ENCODE data around the gene PLCG2. TPM values are rescaled to one million over a fixed set of nuclear protein-coding genes. Genes with fewer than 3 reads are reported as not detected.

PLCG2 gene
- total RNA-seq, 1 donor from 2014 or later: 14.2 TPM

DNA sequence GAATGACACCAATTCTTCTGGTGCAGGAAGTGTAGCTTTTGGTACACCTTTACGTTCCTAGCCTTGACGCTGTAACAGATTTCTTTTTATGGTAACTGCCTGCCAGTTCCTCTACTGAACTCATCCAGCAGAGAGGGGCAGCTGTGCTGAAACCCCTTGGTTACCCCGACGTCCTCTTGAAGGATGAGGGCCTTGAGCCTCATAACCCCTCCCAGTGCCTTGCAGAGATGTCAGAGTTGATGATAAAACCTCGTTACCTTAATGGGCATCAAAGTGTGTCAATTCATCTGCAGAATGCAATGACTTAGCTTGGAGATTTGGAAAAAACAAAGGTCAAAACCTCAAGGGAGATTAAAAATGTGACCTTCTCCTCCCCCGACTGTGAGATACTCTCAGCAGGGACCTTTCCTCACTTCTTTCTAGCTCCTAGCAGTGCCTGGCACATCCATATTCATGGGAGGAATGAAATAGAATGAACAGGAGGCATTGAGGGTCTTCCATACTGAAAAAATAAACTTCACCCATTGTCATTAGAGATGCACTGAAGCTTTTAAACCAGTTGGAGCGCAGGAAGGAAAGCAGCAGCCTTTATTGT, 163.0 kb downstream of the PLCG2 start:
- H3K9me3 ChIP-seq: no peaks in the 10 kb centered on the region
- intact Hi-C loops (cut with DNase I): no loop called here
- peak in 1 of 2 donors; percentile 12 for DNase-seq (ENCODE audit: extremely low spot score in 2 of 2)

DNA sequence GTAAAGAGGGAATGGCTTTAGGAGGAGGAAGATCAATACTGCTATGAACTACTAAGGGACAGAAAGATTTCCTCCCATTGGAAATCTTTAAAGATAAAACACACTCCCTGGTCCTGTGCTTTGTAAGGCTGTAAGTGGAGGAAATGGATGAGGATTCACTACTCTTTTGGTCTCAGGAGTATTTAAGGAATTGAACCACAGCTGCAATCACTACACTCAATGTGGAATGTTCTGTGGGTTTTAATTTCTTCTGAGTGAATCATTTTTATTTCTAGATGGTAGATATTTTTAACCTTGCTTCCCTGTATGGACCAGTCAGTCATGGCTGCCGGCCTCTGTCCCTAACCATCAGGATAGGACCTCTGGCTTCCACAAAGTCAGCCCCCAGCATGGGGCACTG, 166.6 kb downstream of the PLCG2 start:
- intact Hi-C loops (cut with DNase I): no loop called here
- H3K36me3 ChIP-seq: no peaks in the 10 kb centered on the region
- H3K9me3 ChIP-seq: no peaks in the 10 kb centered on the region
- no peak overlapping the region for H3K27ac ChIP-seq
- no peaks in the 10 kb centered on the region for H3K4me1 ChIP-seq
- DNase-seq (ENCODE audit: extremely low spot score in 2 of 2): no peak
- no peak overlapping the region for H3K4me3 ChIP-seq
- no peak for TF ChIP-seq POLR2AphosphoS5 (IDR thresholded peaks at IDR 0.05; ENCODE audit: insufficient read depth in 1 of 2, low read depth in 1 of 2)
- no peak for TF ChIP-seq POLR2A (IDR thresholded peaks at IDR 0.05)
- no peak for TF ChIP-seq CTCF (IDR thresholded peaks at IDR 0.05)
- no peaks in the 10 kb centered on the region for H3K27me3 ChIP-seq

More for the DNA sequence above, 163.0 kb downstream of the PLCG2 start:
- Histone ChIP-seq H3K4me1 (no peaks in the 10 kb centered on the region), H3K27ac (no peak overlapping the region), H3K36me3 (no peaks in the 10 kb centered on the region), H3K4me3 (no peak overlapping the region), H3K27me3 (no peaks in the 10 kb centered on the region)
- TF ChIP-seq POLR2A (IDR thresholded peaks at IDR 0.05) (no peak), POLR2AphosphoS5 (IDR thresholded peaks at IDR 0.05; ENCODE audit: insufficient read depth in 1 of 2, low read depth in 1 of 2) (no peak), CTCF (IDR thresholded peaks at IDR 0.05) (no peak)

DNA sequence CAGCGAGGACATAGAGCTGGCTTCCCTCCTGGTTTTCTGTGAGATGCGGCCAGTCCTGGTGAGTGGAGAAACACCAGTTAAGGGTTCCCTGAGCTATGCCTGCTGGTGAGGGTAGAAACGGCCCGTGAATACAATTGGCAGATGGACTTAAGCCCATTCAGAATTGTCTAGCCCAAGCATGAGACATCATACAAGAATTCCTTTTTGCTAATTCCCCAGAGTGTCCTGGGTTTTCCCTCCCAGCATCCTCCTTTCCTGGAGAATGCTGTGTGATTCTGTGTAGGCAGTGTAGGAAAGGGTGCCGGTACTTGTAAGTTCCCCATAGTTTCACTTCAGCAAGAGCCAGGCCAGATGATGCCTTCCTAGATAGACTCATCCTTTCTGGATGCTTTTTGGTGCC, 167.1 kb downstream of the PLCG2 start:
- Histone ChIP-seq H3K27ac (no peak overlapping the region), H3K9me3 (no peaks in the 10 kb centered on the region), H3K36me3 (no peaks in the 10 kb centered on the region), H3K4me1 (no peaks in the 10 kb centered on the region), H3K4me3 (no peak overlapping the region), H3K27me3 (no peaks in the 10 kb centered on the region)
- peak in 1 of 2 donors; percentile 34 for DNase-seq (ENCODE audit: extremely low spot score in 2 of 2)
- intact Hi-C loops (cut with DNase I): no loop called here
- TF ChIP-seq CTCF (IDR thresholded peaks at IDR 0.05) (no peak), POLR2A (IDR thresholded peaks at IDR 0.05) (no peak), POLR2AphosphoS5 (IDR thresholded peaks at IDR 0.05; ENCODE audit: insufficient read depth in 1 of 2, low read depth in 1 of 2) (no peak)

DNA sequence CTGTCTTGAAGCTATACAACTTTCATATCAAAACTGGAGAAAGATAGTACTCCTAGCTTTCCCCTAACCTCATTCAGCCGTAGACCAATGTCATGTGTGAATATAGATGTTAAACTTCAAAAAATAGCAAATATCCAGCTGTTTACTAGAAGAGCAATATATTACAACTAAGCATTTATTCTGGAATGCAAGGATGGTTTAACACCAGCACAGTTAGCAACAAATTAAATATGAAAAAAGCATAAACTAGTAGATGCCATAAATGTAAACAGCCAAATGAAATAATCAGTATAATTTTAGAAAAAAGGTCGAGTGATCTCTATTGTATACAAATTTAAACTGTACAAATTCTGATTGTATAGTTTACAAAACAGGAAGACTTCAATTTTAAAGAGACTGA, 172.5 kb downstream of the PLCG2 start:
- no peaks in the 10 kb centered on the region for H3K4me1 ChIP-seq
- intact Hi-C loops (cut with DNase I): no loop called here
- no peaks in the 10 kb centered on the region for H3K27me3 ChIP-seq
- no peak overlapping the region for H3K27ac ChIP-seq
- no peak overlapping the region for H3K4me3 ChIP-seq
- H3K9me3 ChIP-seq: no peaks in the 10 kb centered on the region
- H3K36me3 ChIP-seq: no peaks in the 10 kb centered on the region
- no peak for TF ChIP-seq CTCF (IDR thresholded peaks at IDR 0.05)
- no peak for TF ChIP-seq POLR2AphosphoS5 (IDR thresholded peaks at IDR 0.05; ENCODE audit: insufficient read depth in 1 of 2, low read depth in 1 of 2)
- TF ChIP-seq POLR2A (IDR thresholded peaks at IDR 0.05): no peak
- DNase-seq (ENCODE audit: extremely low spot score in 2 of 2): no peak

- DNase-seq (ENCODE audit: extremely low spot score in 2 of 2): no peak
- H3K36me3 ChIP-seq: no peaks in the 10 kb centered on the region
- no peaks in the 10 kb centered on the region for H3K4me1 ChIP-seq
- H3K4me3 ChIP-seq: no peak overlapping the region
- TF ChIP-seq POLR2AphosphoS5 (IDR thresholded peaks at IDR 0.05; ENCODE audit: insufficient read depth in 1 of 2, low read depth in 1 of 2) (no peak), POLR2A (IDR thresholded peaks at IDR 0.05) (no peak), CTCF (IDR thresholded peaks at IDR 0.05) (no peak)
- H3K27ac ChIP-seq: no peak overlapping the region
- H3K9me3 ChIP-seq: no peaks in the 10 kb centered on the region
- intact Hi-C loops (cut with DNase I): no loop called here
- no peaks in the 10 kb centered on the region for H3K27me3 ChIP-seq
Observed at GRCh38 chr16:81956213-81956948, 177.3 kb downstream of the PLCG2 start.
